Uterus (tissue), 2 donors: ENCODE results near the gene CLEC2D.

Source experiments
- CTCF ChIP-seq, 4 experiments: fragments of 200-600 bp in 2 of 4; fragments of 450-650 bp in 2 of 4; sonication (generic) in 2 of 4; IDR thresholded peaks; one replicate each; pipeline ENCODE4 v1.5.1; 2016 to 2019; ENCODE audit warnings: antibody characterized with exemption in 4 of 4, mild to moderate bottlenecking in 2 of 4, moderate library complexity in 1 of 4
- POLR2A ChIP-seq, 2 donors: fragments of 450-650 bp; IDR thresholded peaks; one replicate each; pipeline ENCODE4 v1.6.1; 2016; ENCODE audit warnings: antibody characterized with exemption in 2 of 2, mild to moderate bottlenecking in 1 of 2, moderate library complexity in 1 of 2

DNA sequence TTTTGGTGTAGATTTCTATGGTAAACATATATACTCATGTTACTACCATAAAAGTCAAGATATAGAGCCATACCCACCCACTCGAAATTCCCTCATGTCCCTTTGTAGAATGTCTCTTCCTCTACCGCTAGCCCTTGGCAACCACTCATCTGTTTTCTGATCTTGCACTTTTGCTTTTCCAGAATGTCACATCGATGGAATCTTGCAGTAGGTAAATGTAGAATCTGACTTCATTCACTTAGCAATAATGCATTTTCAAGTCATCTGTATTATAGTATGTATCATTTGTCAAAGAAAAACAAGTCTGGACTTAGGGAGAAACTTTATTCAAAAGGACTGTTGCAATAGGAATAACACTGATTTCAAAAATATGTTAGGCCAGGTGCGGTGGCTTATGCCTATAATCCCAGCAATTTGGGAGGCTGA, 19.3 kb upstream of the CLEC2D start:
- TF ChIP-seq CTCF (IDR thresholded peaks at IDR 0.05) (no peak), POLR2A (IDR thresholded peaks at IDR 0.05) (no peak)
